Type B pancreatic cell (in vitro differentiated cells): ENCODE data around the gene NR1I3. TPM values are rescaled to one million over a fixed set of nuclear protein-coding genes. Genes with fewer than 3 reads are reported as not detected.

Source experiments
- DNase-seq: peaks from one replicate; pipeline ENCODE4 v3.0.0; 2021; ENCODE audit warnings: mixed read lengths; ENCODE audit not compliant: unreplicated experiment; ENCODE audit errors: extremely low spot score
- H3K27ac Mint-ChIP-seq: 2 replicates; pipeline ENCODE4 v1.8.0; 2021; ENCODE audit warnings: mild to moderate bottlenecking, mixed read lengths
- H3K27me3 Mint-ChIP-seq: 2 replicates; pipeline ENCODE4 v1.8.0; 2021; ENCODE audit warnings: mixed read lengths
- H3K36me3 Mint-ChIP-seq: 2 replicates; pipeline ENCODE4 v1.8.0; 2021; ENCODE audit warnings: mixed read lengths
- H3K4me1 Mint-ChIP-seq: one replicate; pipeline ENCODE4 v1.8.0; 2021; ENCODE audit warnings: mixed read lengths; ENCODE audit not compliant: unreplicated experiment
- H3K4me3 Mint-ChIP-seq: 2 replicates; pipeline ENCODE4 v1.8.0; 2021; ENCODE audit warnings: mild to moderate bottlenecking, mixed read lengths
- H3K9me3 Mint-ChIP-seq: 2 replicates; pipeline ENCODE4 v1.8.0; 2021; ENCODE audit warnings: mixed read lengths
- CTCF ChIP-seq: fragments of 200-600 bp; sonication (generic); conservative IDR thresholded peaks from 2 replicates; pipeline ENCODE4 v1.5.0; 2021; ENCODE audit warnings: antibody characterized with exemption, mild to moderate bottlenecking
- microRNA-seq: library from miRNA; unstranded; fragments of <30 nt; microRNA quantifications from one replicate; pipeline ENCODE4, GENCODE V29; 2020
- total RNA-seq: library from RNA; stranded (reverse); gene quantifications from 2 replicates; pipeline ENCODE4 v1.2.1, GENCODE V29; 2021; ENCODE audit warnings: low replicate concordance

NR1I3 gene
- total RNA-seq, 1 donor from 2014 or later, result not detected

- peak overlapping the region; percentile 75 for H3K4me3 Mint-ChIP-seq
- H3K27ac Mint-ChIP-seq, result peak overlapping the region; percentile 94
Observed at GRCh38 chr1:161179698-161180097, 58.3 kb downstream of the NR1I3 start.

More at GRCh38 chr1:161179698-161180097, 58.3 kb downstream of the NR1I3 start:
- Mint-ChIP-seq H3K27me3 (no peaks in the 10 kb centered on the region), H3K9me3 (no peaks in the 10 kb centered on the region), H3K36me3 (peaks cover 7% of the 10 kb centered on the region), H3K4me1 (peaks cover 26% of the 10 kb centered on the region)
- no peak for TF ChIP-seq CTCF
- no peak for DNase-seq

Small RNA genes within 50 kb of the gene (microRNA-seq; reads per million reads assigned to microRNA genes)
- not detected for gene MIR5187

Other genes with a start within 250 kb of the NR1I3 start
- 66.8 and 147 TPM in 2 replicates for gene F11R, start 217.1 kb downstream of the NR1I3 start, total RNA-seq
- gene TSTD1, start 199.2 kb downstream of the NR1I3 start, total RNA-seq, result 40.8 and 98.0 TPM in 2 replicates
- gene USF1, start 192.2 kb downstream of the NR1I3 start, total RNA-seq, result 62.2 and 79.1 TPM in 2 replicates
- 1.3 and 3.3 TPM in 2 replicates for gene ARHGAP30, start 168.3 kb downstream of the NR1I3 start, total RNA-seq
- 57.7 and 193 TPM in 2 replicates for gene NECTIN4, start 148.6 kb downstream of the NR1I3 start, total RNA-seq
- 14.1 and 14.3 TPM in 2 replicates for gene KLHDC9, start 139.8 kb downstream of the NR1I3 start, total RNA-seq
- 41.1 and 50.9 TPM in 2 replicates for gene PFDN2, start 120.2 kb downstream of the NR1I3 start, total RNA-seq
- gene NIT1, start 120.1 kb downstream of the NR1I3 start, total RNA-seq, result 42.4 and 47.5 TPM in 2 replicates
- 31.3 and 41.0 TPM in 2 replicates for gene DEDD, start 105.5 kb downstream of the NR1I3 start, total RNA-seq
- gene UFC1, start 84.2 kb downstream of the NR1I3 start, total RNA-seq, result 90.3 and 103 TPM in 2 replicates
- 31.6 and 45.7 TPM in 2 replicates for gene USP21, start 78.7 kb downstream of the NR1I3 start, total RNA-seq
- 25.7 and 43.6 TPM in 2 replicates for gene PPOX, start 71.8 kb downstream of the NR1I3 start, total RNA-seq
- 42.4 and 48.5 TPM in 2 replicates for gene B4GALT3, start 60.7 kb downstream of the NR1I3 start, total RNA-seq
- gene ADAMTS4, start 39.1 kb downstream of the NR1I3 start, total RNA-seq, result 0.10 and 2.5 TPM in 2 replicates
- 93.1 and 97.4 TPM in 2 replicates for gene NDUFS2, start 35.8 kb downstream of the NR1I3 start, total RNA-seq
- gene FCER1G, start 22.9 kb downstream of the NR1I3 start, total RNA-seq, result 0.80 TPM in 1 of 2 replicates, not detected in the other
- gene APOA2, start 14.6 kb downstream of the NR1I3 start, total RNA-seq, result 39.5 and 238 TPM in 2 replicates
- 13.6 and 13.7 TPM in 2 replicates for gene TOMM40L, start 12.1 kb downstream of the NR1I3 start, total RNA-seq
- gene PCP4L1, start 20.5 kb upstream of the NR1I3 start, total RNA-seq, result 1.0 and 3.4 TPM in 2 replicates
- 0.76 and 3.6 TPM in 2 replicates for gene MPZ, start 71.8 kb upstream of the NR1I3 start, total RNA-seq
- gene SDHC, start 76.2 kb upstream of the NR1I3 start, total RNA-seq, result 206 and 235 TPM in 2 replicates
- 0.76 and 13.5 TPM in 2 replicates for gene CFAP126, start 129.7 kb upstream of the NR1I3 start, total RNA-seq